ENCODE measurements around the gene KCNK13. TPM values are rescaled to one million over a fixed set of nuclear protein-coding genes. Genes with fewer than 3 reads are reported as not detected.

The KCNK13 gene
- total and polyA plus RNA-seq, 9 of the 15 experiments (the other 6 are each of a cell fraction or from before 2014, with no cell fraction given) = 0.03 to 0.05 TPM; not detected in 7

DNA sequence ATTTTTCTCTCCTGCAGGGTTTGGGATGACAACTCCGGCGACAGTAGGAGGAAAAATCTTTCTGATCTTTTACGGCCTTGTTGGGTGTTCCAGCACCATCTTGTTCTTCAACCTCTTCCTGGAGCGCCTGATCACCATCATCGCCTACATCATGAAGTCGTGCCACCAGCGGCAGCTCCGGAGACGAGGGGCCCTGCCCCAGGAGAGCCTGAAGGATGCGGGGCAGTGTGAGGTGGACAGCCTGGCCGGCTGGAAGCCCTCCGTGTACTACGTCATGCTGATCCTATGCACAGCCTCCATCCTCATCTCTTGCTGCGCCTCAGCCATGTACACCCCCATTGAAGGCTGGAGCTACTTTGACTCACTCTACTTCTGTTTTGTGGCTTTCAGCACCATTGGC is 122.3 kb downstream of the KCNK13 start:
- Histone ChIP-seq H3K9me3 (replicated peaks; ENCODE audit: control insufficient read depth, insufficient read depth, low read depth, low read length) (no peaks in the 10 kb centered on the region), H3K9me1 (ENCODE audit: control insufficient read depth, insufficient read depth, low read length) (no peaks in the 10 kb centered on the region), H4K20me1 (replicated peaks; ENCODE audit: control insufficient read depth, insufficient read depth, low read length) (no peaks in the 10 kb centered on the region), H3K4me3 (no peak overlapping the region), H3K4me2 (ENCODE audit: insufficient read depth, low read length) (no peak overlapping the region), H3K36me3 (ENCODE audit: control insufficient read depth, insufficient read depth, low read length) (no peaks in the 10 kb centered on the region), H3K27me3 (ENCODE audit: control insufficient read depth in 2 of 2, insufficient read depth in 2 of 2, low read length in 2 of 2) (peaks cover 0 to 9% of the 10 kb centered on the region in 2 experiments; a peak in 3 of 5 replicates), H3K27ac (ENCODE audit: extremely low read depth, low read depth, low read length) (no peak overlapping the region), H3K9ac (ENCODE audit: insufficient read depth in 1 of 2, low read depth in 2 of 2, low read length in 2 of 2) (no peak overlapping the region), H3K4me1 (replicated peaks in 1 of 2; ENCODE audit: control insufficient read depth in 2 of 2, insufficient read depth in 2 of 2, low read length in 2 of 2) (no peaks in the 10 kb centered on the region), H3K79me2 (ENCODE audit: control insufficient read depth, insufficient read depth, low read length) (no peaks in the 10 kb centered on the region), H2AFZ (ENCODE audit: low read depth, low read length) (no peak overlapping the region)
- no peak for ATAC-seq
- WGBS (ENCODE audit: insufficient coverage, low coverage, missing lambda C conversion rate) = 2% methylated on average over 14 of the region's 14 CpGs
- in situ Hi-C loops (cut with MboI) (no loop called here), intact Hi-C loops (cut with micrococcal nuclease) (no loop called here)
- no peak for DNase-seq (ENCODE audit: extremely low read depth in 1 of 4, low spot score in 3 of 4)
- FAIRE-seq = no peak
- ChIA-PET CTCF (ENCODE audit: low intra/inter-chr PET ratio) (no interaction called here), POLR2A (no interaction called here)
- no TSS peak for BruUV-seq (replicated peaks)
- TF ChIP-seq ILF3 (IDR thresholded peaks at IDR 0.05; ENCODE audit: borderline replicate concordance) (no peak), SETDB1 (IDR thresholded peaks at IDR 0.05; ENCODE audit: low read length) (no peak), PPARD (CRISPR knock-in tag; IDR thresholded peaks at IDR 0.05) (no peak), ELF1 (tag; IDR thresholded peaks at IDR 0.05) (no peak), TAF15 (IDR thresholded peaks at IDR 0.05; ENCODE audit: low read depth, low read length) (no peak), COPS2 (conservative IDR thresholded peaks at IDR 0.05) (no peak), ZNF316 (IDR thresholded peaks at IDR 0.05) (no peak), TBP (optimal IDR thresholded peaks at IDR 0.05; ENCODE audit: low read depth, low read length) (no peak)
- TF ChIP-seq, protein P1, sequence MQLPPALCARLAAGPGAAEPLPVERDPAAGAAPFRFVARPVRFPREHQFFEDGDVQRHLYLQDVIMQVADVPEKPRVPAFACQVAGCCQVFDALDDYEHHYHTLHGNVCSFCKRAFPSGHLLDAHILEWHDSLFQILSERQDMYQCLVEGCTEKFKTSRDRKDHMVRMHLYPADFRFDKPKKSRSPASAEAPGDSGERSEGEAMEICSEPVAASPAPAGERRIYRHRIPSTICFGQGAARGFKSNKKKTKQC (CRISPR knock-in tag; IDR thresholded peaks at IDR 0.05) = no peak
- TF ChIP-seq, protein P2, sequence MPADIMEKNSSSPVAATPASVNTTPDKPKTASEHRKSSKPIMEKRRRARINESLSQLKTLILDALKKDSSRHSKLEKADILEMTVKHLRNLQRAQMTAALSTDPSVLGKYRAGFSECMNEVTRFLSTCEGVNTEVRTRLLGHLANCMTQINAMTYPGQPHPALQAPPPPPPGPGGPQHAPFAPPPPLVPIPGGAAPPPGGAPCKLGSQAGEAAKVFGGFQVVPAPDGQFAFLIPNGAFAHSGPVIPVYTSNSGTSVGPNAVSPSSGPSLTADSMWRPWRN (IDR thresholded peaks at IDR 0.05; ENCODE audit: low read depth) = no peak
- TF ChIP-seq, protein P3, sequence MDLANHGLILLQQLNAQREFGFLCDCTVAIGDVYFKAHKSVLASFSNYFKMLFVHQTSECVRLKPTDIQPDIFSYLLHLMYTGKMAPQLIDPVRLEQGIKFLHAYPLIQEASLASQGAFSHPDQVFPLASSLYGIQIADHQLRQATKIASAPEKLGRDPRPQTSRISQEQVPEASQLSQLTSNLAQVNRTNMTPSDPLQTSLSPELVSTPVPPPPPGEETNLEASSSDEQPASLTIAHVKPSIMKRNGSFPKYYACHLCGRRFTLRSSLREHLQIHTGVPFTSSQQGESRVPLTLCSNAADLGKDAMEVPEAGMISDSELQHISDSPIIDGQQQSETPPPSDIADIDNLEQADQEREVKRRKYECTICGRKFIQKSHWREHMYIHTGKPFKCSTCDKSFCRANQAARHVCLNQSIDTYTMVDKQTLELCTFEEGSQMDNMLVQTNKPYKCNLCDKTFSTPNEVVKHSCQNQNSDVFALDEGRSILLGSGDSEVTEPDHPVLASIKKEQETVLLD (IDR thresholded peaks at IDR 0.05) = no peak
